ELR (cell line): Measurements from ENCODE around the gene BMAL1.
A peak's percentile ranks its signal among the peaks of the same experiment; 100 is the strongest.

Experiments used
- DNase-seq: peaks from one replicate; pipeline ENCODE4 v3.0.0-alpha.2; 2015; ENCODE audit warnings: low read depth

The BMAL1 gene

GRCh38 chr11:13261591-13262061 lies 16.0 kb upstream of the BMAL1 start:
- peak; percentile 94 for DNase-seq

GRCh38 chr11:13262096-13262495 lies 15.5 kb upstream of the BMAL1 start:
- peak; percentile 18 for DNase-seq

DNA sequence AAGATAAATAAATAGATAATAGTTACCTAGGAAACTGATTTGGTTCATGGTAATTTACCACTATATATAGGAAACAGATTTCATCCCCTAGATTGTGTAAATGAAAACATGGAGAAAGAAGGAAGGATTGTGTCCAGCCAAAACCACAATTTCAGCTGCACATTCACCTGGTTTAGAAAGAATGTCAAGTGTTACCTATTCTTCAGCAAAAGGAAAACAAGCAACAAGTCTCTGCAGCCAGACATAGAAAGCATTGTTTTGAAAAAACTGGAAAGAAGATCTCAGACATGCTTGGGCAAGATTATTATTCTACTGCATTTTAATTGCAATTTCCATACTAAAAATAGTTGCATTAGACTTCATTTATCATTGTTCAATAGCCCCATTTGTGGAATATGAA lies 8.8 kb upstream of the BMAL1 start:
- no peak for DNase-seq

GRCh38 chr11:13269775-13270174 lies 7.8 kb upstream of the BMAL1 start:
- no peak for DNase-seq

DNA sequence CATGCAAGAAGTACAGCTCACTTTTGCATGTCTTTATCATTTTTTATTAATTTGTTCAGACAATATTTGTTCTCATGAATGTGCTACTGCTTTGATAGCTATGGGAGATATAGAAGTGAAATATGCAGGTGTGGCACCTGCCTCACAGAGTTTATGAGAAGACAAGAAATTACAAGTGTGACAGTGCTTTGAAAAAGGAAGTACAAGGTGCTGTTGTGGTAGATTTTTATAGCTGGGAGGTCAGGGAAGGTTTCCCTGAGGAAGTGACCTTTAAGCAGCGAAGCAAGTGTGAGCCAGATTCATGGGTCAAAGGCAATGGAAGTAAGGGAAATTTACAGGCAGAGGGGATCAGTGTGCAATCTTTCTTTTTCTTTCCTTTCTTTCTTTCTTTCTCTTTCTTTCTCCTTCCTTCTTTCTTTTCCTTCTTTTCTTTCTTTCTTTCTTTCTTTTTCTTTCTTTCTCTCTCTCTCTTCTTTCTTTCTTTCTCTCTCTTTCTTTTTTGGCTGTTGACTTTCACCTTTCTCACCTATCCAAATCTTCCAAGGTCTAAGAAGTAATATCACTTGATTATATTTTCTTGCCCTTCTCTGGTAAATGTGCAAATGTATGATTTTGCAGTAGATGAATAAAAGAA lies 6.4 kb upstream of the BMAL1 start:
- DNase-seq, result no peak

DNA sequence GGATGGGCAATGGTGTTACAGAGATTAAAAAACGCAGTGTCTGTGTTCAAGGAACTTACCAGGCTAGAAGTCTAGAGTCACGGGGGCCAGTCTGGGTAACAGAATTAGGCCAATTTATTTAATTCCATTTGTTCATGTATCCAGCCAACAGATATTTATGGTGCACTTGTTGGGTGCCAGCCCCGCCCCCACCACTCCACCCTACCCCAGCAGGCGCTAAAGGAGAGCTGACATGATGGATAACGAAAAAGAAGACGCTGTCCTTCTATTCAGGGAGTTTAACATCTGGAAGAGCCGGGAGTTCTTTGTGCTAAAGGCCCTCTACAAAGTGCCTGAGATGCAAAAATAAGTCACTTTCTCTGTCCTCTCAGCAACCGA lies 1.1 kb upstream of the BMAL1 start:
- no peak for DNase-seq

- DNase-seq, result peak; percentile 96
These were observed 490 bp upstream of the BMAL1 start for GRCh38 chr11:13276832-13277767.

GRCh38 chr11:13278609-13279486 lies 1.3 kb downstream of the BMAL1 start:
- DNase-seq, result peak; percentile 22

- DNase-seq, result no peak
These were observed 1.9 kb downstream of the BMAL1 start for GRCh38 chr11:13279487-13279834.

DNA sequence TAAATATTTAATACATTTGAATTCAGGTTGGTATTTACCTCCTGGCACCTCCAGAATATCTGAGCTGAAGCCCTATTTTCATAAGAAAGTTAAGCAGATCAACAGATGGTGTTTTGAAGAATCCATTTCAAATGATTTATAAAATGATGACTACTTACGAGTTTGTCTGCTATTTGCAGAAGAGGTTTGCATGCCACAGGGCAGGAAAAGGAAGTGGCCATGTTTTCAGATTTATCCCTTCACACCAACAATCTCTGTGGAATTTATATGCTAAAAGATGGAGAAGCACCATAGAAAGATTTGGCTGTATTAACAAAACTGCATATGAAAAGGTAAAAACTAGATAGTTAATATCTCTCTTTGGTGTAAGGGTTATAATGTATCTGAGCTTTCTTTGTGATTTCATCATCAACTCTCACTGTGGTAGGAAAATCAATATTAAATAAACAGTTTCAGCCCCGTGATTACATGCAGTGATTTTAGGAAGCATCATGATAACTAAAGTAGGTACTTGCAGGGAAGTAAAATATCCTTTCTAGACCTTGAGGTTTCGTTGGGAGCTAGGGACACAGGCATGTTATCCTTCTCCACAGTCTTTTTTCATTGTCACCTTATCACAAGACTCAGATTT lies 2.6 kb downstream of the BMAL1 start:
- no peak for DNase-seq

DNA sequence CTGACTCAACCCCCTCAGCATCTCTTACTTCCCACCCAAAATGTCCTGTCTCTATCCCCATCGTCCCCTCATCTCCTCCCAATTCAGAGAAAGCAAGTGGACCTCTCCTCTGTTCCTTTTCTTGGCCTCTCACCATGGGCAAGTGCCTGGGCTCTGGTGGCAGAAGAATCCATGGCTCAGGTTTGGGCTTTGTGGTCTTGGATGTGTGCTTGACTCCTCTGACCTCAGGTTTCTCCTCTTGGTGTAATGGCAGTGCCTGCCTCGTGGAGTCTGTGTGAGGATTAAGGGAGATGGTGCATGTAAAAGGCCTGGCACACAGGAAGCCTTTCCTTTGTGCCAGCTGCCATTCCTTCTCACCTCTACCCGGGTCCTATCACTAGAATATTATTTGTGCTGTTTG lies 3.2 kb downstream of the BMAL1 start:
- no peak for DNase-seq

DNA sequence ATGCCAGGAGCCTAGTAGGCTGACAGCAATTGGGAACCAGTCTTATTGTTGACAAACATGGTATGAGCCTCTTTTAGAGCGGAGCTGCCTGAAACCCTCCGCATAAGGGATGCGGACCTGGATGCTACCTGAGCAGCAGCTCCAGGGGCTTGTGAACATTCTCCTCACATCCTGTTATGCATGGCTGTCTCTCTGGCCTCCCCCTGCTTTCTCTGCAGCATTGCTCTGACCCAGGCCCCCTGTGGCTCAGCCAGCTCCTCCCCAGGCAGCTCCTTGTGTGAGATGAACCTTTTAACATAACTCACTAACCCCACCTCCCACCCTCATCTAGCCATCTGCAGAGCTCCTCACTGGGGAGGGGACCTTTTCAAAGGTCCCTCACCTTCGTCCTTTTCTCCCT lies 6.0 kb downstream of the BMAL1 start:
- DNase-seq, result no peak

- no peak for DNase-seq
These were observed 7.4 kb downstream of the BMAL1 start for GRCh38 chr11:13284776-13285588.

DNA sequence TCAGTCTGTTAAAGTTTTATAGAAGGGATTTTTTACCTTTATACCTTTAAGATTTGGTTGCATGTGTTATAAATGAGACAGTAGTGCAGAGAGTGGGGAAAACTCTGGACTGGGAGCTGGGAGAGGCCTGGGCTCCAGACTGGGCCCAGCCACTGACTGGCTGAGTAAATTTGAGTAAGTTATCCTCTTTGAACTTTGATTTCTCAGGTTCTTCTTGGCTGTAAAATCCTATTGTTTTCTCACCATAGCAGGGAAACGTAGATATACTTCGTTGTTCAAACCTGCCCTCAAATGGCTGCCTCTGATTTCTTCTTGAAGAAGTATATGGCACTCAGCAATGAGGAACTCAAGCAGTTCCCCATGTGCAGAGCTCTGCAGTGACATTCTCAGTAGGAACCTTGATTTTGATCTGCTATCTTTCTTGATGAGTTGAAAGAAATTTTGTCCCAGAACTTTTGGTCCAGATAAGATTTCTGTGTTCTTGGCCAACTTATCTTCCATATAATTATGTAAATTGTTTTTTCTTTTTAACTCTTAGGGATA lies 8.8 kb downstream of the BMAL1 start:
- DNase-seq, result no peak

DNA sequence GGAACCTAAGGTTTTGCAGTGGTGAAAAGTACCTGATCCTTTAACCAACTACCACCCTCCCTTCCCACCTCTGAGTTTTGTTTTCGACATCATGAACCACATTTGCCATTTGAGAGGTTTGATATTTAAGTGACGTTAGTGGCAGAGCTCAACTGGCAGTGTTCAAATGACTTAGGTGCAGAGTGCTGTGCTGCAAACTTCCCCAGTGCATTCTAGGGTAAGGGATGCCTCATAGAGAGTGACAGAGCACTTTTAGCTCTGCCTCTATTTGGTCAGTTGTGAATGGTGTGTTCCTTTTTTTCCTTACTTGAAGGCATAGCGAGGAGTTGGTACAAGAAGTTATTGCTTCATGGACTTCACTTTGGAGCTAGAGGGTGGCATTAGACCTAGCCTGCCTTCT lies 9.4 kb downstream of the BMAL1 start:
- no peak for DNase-seq

DNA sequence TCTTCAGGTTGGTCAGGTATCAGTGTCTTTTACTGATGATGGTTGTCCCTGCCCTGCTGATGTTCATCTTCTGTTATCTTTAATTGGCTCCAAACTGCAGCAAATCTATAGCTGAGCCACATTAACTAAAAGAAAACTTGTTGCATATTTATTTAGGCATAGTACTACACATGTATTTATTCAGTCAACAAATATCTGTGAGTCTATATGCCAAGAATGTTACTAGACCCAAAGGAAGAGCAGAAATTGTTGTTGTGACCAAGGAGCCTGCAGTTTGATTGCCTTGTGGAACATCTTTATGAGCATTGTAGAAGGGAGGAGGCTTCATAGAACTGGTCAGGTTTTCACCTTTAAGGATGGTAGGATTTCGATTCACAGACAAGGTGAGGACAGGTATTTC lies 10.1 kb downstream of the BMAL1 start:
- peak; percentile 38 for DNase-seq

DNA sequence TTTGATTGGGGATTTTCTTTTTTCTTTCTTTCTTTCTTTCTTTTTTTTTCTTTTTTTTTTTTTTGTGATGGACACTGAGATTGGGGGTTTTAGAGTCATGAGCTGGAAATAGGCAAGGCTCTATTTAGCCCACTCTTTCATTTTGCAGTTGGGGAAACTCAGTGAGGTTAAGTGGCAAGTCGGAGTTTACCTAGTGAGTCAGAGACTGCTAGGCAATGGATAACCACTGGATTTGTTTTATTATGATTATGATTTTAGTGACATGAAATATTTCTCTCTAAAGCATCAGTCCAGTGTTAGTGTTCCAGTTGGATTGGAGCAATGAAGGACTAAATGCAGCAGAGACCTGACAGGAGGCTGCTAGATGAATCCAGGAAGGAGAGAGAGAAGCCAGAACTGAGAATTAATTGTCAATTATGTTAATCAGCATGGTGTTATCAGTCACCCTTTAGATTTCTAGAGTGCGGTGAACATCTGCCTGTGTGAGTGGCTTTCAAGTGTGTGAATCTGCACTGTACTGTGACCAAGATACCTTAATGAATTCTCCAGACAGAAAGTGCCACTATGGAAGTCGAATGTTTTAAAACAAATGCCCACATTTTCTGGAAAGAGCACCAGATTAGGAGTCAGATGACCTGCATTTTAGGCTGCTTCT lies 10.9 kb downstream of the BMAL1 start:
- peak; percentile 48 for DNase-seq

- peak; percentile 53 for DNase-seq
These were observed 11.5 kb downstream of the BMAL1 start for GRCh38 chr11:13289081-13289480.

- no peak for DNase-seq
These were observed 12.8 kb downstream of the BMAL1 start for GRCh38 chr11:13290221-13290980.

DNA sequence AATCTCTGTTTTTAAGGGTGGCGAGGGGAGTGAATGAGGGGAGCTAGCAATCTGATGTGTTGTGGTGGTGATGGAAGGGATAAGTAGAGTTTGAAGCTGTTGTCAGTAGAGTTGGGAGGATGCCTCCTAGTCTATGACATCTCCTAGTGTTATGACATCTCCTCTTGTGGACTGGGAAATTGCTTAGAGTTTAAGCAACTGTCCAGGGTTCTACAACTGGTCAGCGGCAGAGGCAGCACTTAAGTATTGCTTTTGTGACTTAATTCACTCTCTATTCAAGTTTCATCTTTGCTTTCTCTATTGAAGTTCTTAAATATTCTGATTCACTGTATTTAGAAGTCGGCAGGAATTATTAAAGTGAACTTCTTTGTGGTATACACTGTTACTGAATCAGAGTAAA lies 13.8 kb downstream of the BMAL1 start:
- no peak for DNase-seq
